Activated CD8-positive, alpha-beta memory T cell treated with anti-CD3 and anti-CD28 coated beads, Interleukin-2, amount 50 U/mL, for 24 hours (primary cell): ENCODE results near the gene MOB2.

ENCODE experiments used
- DNase-seq: peaks from one replicate; pipeline ENCODE4 v3.0.0-alpha.2; 2020; ENCODE audit errors: extremely low read depth

MOB2 gene, protein sequence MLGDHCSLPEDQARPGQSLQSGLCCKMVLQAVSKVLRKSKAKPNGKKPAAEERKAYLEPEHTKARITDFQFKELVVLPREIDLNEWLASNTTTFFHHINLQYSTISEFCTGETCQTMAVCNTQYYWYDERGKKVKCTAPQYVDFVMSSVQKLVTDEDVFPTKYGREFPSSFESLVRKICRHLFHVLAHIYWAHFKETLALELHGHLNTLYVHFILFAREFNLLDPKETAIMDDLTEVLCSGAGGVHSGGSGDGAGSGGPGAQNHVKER

DNA sequence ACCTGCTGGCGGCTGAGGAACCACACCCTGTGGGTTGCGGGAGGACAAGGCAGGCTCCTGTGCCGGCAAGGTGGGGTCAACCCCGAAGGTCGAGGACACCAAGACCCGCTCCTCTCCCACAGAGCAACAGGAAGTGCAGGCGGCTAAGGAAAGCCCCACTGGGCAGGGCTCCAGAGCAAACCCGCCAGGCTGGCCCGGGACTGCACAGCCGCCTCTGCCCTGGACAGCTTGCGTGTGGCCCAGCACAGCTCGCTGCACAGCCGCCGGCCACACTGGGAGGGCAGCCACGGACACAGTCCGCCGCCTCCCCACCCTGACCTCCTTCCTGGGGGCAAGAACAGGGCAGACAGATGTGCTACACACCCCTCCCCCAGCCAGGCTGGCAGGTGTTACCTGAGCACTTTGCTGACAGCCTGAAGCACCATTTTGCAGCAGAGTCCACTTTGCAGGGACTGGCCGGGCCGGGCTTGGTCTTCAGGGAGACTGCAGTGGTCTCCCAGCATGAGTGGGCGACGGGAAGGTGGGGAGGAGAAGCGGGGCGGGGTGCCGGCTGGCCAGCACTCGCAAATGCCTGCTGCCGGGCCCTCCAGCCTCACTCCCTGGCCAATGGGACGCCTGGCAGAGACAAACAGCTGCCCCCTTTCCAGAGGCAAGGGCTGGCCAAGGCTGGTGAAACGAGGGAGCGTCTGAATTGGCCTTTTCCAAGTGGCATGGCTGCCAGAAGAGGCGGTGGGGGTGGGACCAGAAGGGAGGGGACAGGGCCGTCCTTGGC lies at the start of gene MOB2:
TSS of gene MOB2 (minus strand) at position 726 of the 772 bp plus-strand sequence. CDS start at position 503, 223 bp downstream.
- no peak for DNase-seq

DNA sequence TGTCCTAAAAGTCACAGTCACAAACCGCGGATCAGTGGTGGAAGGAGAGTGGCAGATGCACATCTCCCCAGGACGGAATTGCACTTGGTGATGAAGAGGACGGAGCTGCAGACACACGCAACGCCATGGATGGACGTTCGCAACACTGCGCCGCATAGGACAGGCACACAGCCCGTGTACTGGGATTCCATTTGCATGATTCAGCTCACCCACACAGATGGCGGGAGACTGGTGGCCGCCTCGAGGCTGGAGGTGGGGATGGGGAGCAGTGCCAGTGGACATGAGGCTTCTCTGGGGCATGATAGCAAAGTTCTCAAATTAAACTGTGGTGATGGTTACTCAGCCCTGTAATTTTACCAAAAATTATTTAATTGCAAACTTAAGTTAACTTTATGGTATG lies 48.1 kb upstream of the MOB2 start:
- no peak for DNase-seq

DNA sequence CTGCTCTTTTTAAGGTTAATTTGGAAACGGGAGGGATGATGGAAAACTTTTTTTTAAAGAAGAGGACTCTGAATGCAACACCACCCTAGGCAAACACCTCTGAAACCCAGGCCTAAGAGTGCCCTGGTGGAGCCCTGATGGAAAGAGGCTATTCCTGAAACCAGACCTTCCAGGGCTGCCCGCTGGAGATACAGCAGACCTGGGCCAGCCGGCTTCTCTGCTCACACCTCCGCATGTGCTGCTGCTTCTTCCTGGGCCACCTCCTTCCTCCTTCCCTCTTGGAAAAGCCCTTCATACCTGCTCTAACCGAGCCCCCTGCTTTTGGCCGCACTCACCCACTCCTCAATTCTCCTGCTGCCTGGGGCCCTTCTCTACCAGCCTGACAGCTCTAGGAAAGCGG lies 47.6 kb upstream of the MOB2 start:
- DNase-seq: no peak

DNA sequence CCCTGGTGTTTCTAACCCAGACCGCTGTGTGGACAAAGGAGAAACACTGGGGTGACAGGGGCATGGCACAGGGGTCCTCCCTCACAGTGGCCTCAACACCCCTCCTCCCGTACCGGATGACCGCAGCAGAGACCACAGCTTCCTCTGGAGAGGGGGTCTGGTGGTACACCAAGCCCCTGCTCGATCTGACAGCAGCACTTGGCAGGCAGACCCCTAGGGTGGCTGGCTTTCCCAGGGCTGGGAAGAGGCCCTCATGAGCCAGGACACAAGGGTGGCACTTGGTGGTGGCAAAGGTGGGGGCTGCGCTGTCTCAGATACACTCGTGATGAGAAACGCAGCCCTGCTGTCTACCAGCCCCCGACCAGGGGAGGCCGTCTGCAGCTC lies 46.8 kb upstream of the MOB2 start:
- no peak for DNase-seq

DNA sequence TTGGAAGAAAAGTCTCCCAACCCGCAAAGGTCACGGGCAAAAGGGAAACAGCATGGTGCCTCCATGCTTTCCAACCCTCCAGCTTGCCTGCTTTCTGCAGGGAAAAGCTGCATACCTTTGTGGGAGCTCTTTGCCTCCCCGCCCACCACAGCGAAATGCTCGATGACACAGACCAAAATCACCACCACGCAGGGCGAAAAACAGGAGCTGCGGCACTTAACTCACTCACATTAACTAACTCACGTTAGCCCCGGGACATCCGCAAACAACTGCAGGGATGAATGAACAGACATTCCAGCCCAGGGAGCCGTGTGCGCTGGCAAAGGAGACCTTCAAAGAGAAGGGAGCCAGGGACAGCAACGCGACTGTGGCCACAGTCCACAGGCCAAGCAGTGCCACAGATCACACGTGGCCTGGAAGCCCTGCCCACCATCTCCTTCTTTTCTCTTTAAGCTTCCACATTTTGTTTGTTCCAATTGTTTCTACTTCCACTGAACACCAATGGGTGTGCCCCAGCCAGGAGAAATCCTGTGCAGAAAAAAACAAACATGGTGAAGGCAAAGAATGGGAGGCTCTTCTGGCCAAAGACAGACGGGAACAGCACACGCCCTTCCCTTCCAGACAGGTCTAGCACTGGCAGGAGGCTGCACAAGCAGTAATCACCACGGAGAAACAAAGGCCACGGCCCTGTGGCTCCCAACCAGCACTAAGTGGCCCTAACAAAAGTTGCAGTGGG lies 46.2 kb upstream of the MOB2 start:
- DNase-seq: no peak

DNA sequence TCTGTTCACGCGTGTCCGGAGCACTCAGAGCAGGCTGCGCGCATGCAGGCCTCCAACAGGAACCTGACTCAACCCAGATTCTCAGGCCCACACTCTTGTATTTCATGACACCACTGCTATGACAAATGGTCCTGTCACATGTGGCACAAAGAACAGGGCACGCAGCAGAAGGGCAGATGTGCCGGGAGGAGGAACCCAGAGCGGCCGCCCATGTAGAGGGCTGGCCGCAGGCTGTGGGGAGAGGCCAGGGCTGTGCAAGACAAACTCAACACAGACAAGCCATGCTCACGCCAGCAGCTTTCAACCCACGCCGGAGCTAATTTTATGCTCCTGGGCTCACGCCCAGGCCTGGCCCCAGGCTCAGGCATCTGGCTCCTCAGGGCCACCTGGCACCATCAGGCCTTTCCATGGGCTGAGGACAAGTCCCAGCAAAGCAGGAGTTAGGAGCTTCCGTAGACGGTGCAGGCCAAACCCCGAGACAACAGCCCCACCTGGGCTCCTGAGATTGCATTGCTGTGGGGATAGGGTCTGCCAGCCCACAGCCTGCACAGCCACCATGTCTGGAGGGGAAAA lies 45.5 kb upstream of the MOB2 start:
- no peak for DNase-seq

DNA sequence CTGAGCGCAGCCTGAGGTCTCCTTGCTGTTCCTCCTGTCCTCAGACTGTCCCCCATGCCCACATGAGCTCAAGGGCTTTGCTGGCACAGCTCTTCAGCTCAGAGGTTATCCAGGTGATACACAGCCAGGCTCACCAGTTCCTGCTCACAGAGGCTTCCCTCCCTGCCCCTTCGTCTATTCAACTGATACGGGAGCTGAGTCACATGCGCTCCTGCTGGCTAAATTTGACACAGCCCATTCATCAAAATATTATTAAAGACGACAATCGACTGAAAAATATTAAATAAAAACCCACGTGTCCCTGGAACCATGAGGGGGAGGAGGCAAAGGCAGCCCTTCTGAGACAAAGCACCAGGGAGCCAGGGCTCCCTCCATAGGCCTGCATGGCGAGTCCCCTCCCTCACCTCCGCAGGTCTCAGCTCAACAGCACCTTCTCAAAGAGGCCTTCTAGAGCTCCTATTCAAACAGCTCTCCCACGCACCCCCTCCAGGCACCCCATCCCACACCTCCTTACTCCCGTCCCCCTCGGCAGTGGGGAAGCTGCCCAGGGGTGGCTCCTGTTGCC lies 45.0 kb upstream of the MOB2 start:
- DNase-seq: no peak

DNA sequence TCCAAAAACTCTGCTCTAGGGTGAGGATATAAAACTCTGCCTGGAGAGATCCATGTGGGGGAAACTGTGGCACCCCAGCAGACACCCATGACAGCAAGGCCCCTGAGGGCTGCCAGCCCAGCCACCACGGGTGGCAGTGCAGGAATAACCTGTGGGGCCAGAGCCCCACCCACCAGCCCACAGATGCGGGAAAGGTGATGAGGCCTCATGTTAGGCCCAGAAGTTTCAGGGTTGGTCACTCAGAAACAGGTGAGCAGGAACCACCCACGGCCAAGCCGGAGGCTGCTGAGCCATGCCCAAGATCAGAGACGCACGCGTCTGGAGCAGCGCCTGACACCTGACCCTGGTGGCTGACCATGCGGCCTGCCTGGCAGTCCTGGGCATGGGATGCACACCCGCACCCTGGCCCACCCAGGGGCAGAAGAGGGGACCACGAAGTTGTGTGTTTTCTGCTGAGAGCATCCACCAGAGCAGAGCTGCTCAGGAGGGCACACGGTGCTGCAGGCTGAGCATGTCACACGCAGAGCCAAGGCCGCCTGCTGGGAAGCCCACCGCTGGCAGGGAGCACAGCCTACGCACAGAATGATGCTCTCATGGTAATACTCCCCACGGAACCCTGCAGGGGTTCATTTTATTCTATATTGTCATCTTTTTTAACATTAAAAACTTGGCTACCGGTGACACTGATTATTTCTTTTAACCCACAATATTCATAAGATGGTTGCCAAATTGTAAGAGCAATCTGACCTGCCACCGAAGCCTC lies 44.3 kb upstream of the MOB2 start:
- no peak for DNase-seq

DNA sequence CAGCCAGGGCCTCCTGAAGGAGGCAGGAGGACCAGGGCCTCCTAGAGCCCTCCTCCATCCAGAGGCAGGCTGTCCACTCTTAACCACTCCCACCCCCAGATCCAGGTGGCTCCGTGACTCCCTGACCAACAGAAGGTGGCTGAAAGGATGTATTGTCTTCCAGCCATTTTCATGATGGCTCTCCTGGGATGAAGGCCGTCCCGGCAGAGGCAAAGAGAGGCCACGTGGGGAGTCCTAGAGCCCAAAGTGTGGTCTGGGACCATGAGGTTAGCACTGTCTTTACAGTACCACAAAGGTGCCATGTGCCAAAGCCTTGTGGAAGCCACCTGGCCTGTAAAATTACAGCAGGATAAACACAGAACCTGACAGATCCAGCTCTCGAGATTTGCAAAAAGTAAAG lies 43.2 kb upstream of the MOB2 start:
- no peak for DNase-seq

DNA sequence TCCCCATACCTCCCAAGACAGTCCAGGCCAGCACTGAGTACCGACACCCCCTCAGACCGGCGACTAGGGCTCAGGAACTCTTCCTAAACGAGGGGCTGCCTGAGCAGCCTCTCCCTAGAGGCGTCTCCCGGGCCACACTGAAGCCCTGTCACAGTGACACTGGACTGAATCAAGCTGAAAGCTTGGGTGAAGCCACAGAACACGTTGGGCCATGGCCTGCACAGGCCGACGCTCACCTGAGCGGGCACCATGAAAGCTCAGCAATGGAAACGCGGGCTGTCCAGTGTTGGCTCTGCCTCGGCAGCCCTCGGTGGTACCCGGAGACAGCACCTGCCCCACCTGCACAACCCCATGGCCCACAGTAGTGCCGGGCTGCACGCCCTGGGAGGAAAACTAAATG lies 42.7 kb upstream of the MOB2 start:
- DNase-seq: no peak

DNA sequence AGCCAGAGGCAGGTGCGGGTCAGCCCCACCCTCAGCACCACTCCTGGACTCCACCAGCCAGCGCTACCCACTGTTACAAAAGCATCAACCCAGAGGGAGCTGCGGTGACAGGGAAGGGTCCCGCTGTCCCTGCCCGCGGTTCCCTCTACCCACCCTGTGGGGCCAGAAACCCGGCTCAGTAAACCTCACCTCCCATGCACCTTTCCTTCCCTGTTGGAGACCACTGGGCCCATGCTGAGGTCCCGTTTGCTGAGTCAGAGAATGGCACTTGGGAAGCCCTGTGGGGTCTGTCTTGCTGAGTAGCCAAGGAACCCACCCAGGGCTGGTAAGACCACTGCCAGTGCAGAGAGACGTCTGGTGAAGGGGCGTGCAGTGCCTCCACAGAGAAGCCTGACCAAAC lies 42.1 kb upstream of the MOB2 start:
- no peak for DNase-seq

DNA sequence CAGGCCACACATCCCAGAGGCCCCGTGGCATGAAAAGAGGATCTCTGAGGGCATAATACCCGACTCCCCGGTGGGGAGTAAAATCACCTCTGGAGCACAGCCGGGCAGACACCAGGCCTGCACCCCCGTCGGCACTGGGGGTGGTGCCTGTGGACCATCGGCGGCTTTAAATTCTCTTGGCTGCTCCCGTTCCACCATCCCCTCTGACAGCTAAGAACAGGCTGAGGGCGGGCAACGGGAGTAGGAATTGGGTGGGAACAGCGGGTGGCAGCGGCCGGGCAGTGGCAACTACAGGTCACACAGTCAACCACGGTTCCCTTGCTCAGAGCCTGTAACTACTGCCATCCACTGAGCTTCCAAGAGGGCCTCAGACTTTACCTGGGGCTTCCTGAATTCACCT lies 40.2 kb upstream of the MOB2 start:
- no peak for DNase-seq

DNA sequence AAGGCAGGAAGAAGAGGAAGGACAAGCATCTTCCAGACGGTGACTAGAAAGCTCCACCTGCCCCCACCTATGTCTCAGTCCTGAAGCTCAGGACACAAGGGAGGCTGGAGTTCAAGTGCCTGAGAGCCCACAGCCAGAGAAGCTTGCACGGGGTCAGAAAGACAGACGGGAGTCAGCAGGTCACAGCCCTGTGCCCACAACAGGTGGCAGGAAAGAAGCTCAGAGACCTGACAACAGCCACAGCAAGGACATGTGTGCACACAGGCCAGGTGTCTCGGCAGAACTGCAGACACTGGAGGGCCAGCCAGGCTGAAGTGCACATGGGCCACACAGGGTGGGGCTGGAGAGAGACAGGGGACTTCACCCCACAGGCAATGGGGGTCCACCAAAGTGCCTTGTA lies 37.2 kb upstream of the MOB2 start:
- DNase-seq: no peak

DNA sequence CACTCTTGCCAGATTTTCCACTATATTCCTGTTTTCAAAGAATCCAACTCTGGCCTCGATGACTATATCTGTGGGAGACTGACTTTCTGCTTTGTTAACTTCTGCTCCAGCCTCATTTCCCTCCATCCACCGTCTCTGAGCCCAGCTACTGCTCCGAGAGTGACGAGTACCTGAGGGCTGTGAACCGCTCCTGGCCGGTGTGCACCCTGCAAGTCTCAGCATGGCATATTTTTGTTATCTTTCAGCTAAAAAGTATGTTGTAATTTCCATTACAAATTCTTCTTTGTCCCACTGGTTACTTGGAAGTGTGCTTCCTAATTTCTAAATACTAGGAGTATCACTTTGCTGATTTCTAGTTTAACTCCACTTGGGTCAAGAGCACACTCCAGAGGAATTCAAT lies 36.5 kb upstream of the MOB2 start:
- no peak for DNase-seq

DNA sequence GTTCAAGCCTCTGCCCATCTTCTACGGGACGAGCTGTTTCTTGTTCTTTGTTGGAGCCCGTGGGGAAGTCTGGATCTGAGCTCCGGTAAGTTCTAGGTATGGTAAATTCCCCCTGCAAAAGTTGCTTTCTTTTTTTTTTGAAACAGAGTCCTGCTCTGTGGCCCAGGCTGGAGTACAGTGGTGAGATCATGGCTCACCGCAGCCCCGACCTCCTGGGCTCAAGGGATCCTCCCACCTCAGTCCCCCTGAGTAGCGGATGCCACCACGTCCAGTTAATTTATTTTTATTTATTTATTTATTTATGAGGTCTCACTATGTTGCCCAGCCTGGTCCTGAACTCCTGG lies 35.5 kb upstream of the MOB2 start:
- DNase-seq: no peak

DNA sequence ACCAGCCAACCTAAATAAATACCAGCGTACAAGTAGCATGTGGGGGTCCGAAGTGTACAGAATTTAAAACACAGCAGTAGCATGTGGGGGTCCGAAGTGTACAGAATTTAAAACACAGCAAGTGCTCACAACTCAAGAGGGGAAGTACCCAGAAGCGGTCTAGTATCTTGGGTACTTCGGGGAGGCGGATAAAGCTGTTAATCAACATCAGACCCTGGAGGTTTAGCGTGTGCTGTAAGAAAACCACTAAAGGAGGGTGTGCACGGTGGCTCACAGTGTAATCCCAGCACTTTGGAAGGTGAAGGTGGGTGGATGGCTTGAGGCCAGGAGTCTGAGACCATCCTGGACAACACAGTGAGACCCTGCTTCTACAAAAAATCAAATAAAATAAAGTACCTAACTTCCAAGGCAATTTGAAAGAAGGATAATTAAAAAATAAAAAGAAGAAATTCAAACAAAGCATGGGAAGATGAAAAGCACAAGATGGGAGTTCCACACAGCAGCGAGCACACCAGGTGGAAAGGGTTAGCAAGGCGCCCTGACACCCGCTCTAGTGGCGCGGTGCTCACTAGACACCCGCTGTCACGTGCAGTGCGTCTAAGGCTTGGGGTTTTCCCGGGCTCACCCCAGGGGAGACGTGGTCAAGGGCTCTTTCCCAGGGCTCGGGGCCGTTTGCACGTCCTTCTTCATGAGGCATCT lies 35.0 kb upstream of the MOB2 start:
- DNase-seq: no peak

DNA sequence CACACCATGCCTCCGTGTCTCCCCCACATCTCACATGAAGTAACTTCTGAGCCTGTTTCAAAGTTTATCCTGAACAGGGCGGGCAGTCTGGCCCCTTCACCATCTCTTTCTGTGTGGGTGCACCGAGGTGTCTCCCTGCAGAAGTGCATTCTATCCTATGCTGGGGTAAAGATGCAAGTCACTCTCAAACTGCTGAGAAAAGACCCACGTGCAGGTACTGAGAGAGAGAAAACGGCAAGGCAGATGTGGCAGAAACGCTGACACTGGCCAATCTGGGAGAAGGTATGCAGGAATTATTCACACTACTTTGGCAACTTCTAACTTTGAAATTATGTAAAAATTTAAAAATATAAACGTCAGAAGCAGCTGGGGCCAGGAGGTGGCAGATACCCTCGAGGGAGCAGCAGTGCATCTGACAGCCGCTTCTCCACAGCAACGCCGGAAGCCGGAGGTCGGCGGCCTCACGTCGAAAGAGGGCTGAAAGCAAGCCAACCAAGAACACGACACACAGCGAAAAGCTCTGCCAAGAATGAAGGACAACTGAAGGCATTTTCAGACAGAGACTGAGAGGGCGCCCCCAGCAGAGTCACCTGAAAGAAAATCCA lies 34.2 kb upstream of the MOB2 start:
- no peak for DNase-seq

DNA sequence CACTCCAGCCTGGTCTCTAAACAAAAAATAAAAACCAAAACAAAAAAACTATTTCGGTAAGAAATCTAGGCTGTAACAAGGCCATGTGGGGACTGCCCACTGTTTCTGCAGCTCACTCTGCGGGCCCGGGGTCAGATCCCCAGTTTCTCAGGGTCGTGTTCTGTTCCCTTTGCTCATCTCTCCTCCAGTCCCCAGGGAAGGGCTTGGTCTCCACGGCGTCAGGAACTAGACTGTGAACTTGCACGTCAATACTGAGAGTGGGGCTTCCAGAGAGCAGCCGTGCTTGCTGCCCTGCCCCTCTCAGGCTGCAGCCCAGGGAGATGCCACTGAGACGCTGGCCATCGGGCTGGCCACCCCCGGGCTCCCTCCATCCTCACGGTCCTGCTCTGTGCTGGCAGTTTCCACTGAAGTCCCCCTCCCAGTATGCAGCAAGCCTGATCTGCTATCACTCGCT lies 33.7 kb upstream of the MOB2 start:
- no peak for DNase-seq

DNA sequence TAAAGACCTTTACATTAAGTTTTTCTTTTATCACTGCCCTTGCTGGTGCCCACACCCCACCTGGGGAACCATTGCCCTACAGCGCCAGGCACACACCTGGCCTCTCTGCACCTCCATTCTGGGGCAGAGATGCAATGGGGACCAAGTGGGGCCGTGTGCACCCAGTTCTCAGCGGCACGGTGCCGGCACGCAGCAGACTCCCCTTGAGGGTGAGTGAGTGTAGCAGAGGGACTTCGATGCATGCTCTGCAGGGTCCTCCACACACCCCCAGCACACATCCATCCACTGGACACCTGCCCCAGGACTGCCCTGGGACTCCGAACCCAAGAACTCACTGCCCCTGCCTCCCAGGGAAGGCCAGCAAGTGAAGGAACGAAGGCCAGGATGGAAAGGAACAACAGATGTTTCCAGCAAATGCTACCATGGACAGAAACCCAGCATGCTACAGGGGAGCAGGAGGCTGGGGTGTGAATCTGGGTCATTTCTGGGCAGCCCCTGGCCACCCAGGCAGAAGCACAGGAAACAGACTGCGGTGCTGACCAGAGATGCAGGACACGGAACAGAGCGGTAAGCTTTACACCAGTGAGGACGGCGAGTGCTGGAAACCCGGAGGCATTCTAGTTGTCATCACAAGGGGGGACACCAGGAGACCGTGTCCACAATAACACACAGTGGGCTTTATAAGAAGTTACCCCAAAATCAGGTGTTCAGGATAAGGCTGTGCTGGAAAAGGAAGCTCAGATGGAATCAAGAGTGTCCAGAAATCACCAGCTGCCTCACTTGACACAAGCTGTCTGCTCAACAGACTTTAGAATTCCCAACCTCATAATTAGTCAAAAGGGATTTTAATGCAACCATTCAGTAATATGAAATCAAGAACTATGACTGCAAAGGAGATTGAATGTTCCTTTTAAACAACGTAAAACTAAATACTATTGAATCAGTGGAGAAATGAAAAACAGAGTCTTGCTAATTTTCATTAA lies 32.7 kb upstream of the MOB2 start:
- DNase-seq: no peak
